ENCODE measurements around the gene MAOA.

DNA sequence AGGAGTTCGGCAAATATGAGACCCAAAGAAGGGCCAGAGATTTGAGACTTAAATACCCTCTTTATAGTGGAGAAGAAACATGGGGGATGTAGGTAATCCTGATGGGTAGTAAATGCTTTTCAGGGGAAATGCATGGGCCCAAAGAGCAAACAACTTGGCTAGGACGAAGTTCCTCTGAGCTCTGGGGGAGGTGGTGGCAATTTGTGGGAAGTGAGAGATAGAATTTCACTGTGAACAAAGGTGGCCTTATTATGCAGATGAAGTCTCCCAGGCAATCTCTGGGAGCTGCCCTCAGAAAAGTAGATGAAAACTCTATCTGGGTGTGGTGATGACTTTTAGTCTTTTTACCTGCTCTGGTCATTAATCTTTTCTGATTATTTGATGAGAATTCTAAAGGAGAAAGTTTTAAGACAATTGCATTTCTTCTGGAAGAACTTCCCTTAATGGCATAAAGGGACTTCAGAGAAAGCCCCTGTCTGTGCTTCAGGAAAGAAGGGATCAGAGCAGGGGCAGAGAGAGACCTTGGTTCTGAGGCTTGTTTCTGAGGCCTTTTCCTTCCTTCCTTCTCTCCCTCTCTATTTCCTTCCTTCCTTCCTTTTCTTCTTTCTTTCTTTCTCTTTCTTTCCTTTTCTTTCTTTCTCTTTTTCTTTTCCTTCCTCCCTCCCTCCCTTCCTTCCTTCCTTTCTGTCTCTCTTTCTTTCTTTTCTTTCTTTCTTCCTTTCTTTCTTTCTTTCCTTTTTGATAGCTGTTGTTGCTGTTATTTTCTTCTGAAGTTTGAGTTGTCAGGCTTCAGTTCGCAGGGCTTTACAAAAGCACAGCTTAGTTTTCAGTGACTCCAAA, 37.5 kb upstream of the MAOA start:
- TF ChIP-seq EZH2 (IDR thresholded peaks at IDR 0.05; ENCODE audit: borderline replicate concordance, low read depth, low read length, severe bottlenecking) (no peak), JUN (IDR thresholded peaks at IDR 0.05; ENCODE audit: borderline replicate concordance, insufficient read depth, insufficient read length, low read depth) (no peak), FOS (IDR thresholded peaks at IDR 0.05; ENCODE audit: borderline replicate concordance, insufficient read depth, low read length) (no peak)
- TF ChIP-seq, protein P1, sequence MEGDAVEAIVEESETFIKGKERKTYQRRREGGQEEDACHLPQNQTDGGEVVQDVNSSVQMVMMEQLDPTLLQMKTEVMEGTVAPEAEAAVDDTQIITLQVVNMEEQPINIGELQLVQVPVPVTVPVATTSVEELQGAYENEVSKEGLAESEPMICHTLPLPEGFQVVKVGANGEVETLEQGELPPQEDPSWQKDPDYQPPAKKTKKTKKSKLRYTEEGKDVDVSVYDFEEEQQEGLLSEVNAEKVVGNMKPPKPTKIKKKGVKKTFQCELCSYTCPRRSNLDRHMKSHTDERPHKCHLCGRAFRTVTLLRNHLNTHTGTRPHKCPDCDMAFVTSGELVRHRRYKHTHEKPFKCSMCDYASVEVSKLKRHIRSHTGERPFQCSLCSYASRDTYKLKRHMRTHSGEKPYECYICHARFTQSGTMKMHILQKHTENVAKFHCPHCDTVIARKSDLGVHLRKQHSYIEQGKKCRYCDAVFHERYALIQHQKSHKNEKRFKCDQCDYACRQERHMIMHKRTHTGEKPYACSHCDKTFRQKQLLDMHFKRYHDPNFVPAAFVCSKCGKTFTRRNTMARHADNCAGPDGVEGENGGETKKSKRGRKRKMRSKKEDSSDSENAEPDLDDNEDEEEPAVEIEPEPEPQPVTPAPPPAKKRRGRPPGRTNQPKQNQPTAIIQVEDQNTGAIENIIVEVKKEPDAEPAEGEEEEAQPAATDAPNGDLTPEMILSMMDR (IDR thresholded peaks at IDR 0.05; ENCODE audit: extremely low read depth in 1 of 2, insufficient read depth in 1 of 2, low read depth in 1 of 2, low read length in 2 of 2) = no peak
